Nephron progenitor cell (in vitro differentiated cells): Measurements from ENCODE around the gene HELLS.

ENCODE experiments used
- DNase-seq: peaks from one replicate; pipeline ENCODE4 v3.0.0; 2021
- H3K27ac Mint-ChIP-seq: 2 replicates; pipeline ENCODE4 v1.8.0; 2021; ENCODE audit warnings: mild to moderate bottlenecking, moderate library complexity, mixed read lengths
- H3K27me3 Mint-ChIP-seq: 2 replicates; pipeline ENCODE4 v1.8.0; 2021; ENCODE audit warnings: mild to moderate bottlenecking, low read depth, mixed read lengths; ENCODE audit not compliant: poor library complexity
- H3K36me3 Mint-ChIP-seq: 2 replicates; pipeline ENCODE4 v1.8.0; 2021; ENCODE audit warnings: low read depth, mixed read lengths
- H3K4me1 Mint-ChIP-seq: 2 replicates; pipeline ENCODE4 v1.8.0; 2021; ENCODE audit warnings: mixed read lengths
- H3K4me3 Mint-ChIP-seq: 2 replicates; pipeline ENCODE4 v1.8.0; 2021; ENCODE audit warnings: mild to moderate bottlenecking, moderate library complexity, mixed read lengths
- H3K9me3 Mint-ChIP-seq: 2 replicates; pipeline ENCODE4 v1.8.0; 2021; ENCODE audit warnings: mild to moderate bottlenecking, moderate library complexity, mixed read lengths
- TF ChIP-seq, protein P1 (sequence below): fragments of 200-600 bp; sonication (generic); IDR thresholded peaks from 2 replicates; pipeline ENCODE4 v1.5.0; 2021; ENCODE audit warnings: antibody characterized with exemption

The HELLS gene

DNA sequence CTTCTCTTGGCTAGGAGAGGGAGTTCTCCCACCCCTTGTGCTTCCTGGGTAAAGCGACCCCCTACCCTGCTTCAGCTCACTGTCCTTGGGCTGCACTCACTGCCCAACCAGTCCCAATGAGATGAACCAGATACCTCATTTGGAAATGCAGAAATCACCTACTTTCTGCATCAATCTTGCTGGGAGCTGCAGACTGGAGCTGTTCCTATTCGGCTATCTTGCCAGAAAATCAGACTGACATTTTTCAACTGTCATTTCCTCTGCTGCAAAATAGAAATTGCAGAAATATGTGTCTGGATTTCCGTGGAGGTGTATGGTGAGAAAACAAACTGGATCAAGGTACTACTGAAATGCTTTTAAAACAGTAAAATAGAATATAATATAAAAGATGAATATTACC is 95.0 kb downstream of the HELLS start:
- Mint-ChIP-seq H3K9me3 (peaks cover 46% of the 10 kb centered on the region), H3K4me1 (no peaks in the 10 kb centered on the region), H3K36me3 (peaks cover 6% of the 10 kb centered on the region), H3K4me3 (no peak overlapping the region), H3K27me3 (peaks cover 8% of the 10 kb centered on the region), H3K27ac (no peak overlapping the region)
- no peak for DNase-seq
- TF ChIP-seq, protein P1, sequence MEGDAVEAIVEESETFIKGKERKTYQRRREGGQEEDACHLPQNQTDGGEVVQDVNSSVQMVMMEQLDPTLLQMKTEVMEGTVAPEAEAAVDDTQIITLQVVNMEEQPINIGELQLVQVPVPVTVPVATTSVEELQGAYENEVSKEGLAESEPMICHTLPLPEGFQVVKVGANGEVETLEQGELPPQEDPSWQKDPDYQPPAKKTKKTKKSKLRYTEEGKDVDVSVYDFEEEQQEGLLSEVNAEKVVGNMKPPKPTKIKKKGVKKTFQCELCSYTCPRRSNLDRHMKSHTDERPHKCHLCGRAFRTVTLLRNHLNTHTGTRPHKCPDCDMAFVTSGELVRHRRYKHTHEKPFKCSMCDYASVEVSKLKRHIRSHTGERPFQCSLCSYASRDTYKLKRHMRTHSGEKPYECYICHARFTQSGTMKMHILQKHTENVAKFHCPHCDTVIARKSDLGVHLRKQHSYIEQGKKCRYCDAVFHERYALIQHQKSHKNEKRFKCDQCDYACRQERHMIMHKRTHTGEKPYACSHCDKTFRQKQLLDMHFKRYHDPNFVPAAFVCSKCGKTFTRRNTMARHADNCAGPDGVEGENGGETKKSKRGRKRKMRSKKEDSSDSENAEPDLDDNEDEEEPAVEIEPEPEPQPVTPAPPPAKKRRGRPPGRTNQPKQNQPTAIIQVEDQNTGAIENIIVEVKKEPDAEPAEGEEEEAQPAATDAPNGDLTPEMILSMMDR, result no peak

DNA sequence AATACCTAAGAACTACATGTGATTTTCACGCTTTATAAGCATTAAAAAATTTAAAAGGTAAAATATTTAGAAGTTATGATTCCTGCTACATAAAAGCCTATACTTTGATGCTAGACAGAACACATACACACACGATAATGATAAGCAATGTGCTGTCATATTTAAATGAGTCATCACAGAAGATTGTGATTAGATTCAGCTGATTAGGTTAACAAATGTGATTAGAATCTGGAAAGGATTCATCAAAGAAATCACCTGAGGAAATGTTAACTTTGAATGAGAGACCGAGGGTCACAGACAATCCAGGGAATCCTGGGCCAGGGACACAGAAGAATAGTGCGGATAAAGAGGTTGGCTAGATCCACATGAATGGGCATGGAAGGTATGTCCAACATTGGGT is 95.9 kb downstream of the HELLS start:
- Mint-ChIP-seq H3K4me3 (no peak overlapping the region), H3K27me3 (peaks cover 6% of the 10 kb centered on the region), H3K27ac (no peak overlapping the region), H3K9me3 (peaks cover 37% of the 10 kb centered on the region), H3K4me1 (no peaks in the 10 kb centered on the region), H3K36me3 (peaks cover 6% of the 10 kb centered on the region)
- DNase-seq, result no peak
- TF ChIP-seq, protein P1, result no peak

DNA sequence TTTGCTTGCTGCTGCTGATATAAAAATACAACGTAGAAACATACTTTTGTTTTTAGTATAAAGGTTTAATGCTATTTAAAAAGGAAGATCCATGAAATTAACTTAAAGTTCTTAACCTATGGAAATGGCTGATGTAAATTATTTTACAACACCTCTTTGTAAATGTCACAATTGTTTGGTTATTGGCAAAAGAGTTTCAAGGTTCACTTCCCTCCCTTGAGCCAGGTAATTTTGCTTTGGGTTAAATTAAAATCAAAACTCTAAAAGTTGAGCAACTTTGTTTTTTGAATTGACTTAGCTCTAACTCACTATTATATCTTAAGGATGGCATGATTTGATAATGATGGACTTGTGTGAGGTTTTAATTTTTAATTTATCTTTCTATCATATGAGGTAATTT is 98.8 kb downstream of the HELLS start:
- DNase-seq, result no peak
- TF ChIP-seq, protein P1, result no peak
- peaks cover 8% of the 10 kb centered on the region for H3K9me3 Mint-ChIP-seq
- no peak overlapping the region for H3K4me3 Mint-ChIP-seq
- no peaks in the 10 kb centered on the region for H3K36me3 Mint-ChIP-seq
- H3K27ac Mint-ChIP-seq, result no peak overlapping the region
- no peaks in the 10 kb centered on the region for H3K4me1 Mint-ChIP-seq
- peaks cover 3% of the 10 kb centered on the region for H3K27me3 Mint-ChIP-seq

DNA sequence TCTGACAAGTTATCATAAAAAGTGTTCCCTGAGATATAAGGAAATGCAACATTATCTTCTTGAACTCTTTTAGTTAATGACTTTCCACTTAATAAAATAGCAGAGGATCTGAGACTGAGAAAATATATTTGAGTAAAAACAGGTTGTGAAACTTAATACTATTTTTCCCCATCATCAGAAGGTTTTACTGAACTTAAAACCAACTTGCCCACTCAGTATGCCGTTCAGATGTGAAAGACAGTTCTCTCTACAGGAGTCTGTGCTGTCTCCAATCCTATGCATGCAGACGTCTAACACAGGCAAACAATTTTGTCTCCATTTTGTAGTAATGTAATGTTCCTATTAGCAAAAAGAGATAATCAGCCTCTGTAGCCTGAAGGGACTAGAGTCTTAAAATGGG is 99.7 kb downstream of the HELLS start:
- no peak overlapping the region for H3K27ac Mint-ChIP-seq
- H3K4me3 Mint-ChIP-seq, result no peak overlapping the region
- H3K9me3 Mint-ChIP-seq, result peaks cover 4% of the 10 kb centered on the region
- TF ChIP-seq, protein P1, result no peak
- H3K4me1 Mint-ChIP-seq, result no peaks in the 10 kb centered on the region
- no peaks in the 10 kb centered on the region for H3K36me3 Mint-ChIP-seq
- peaks cover 3% of the 10 kb centered on the region for H3K27me3 Mint-ChIP-seq
- no peak for DNase-seq
